ENCODE results near the gene CDKN2B. TPM values are rescaled to one million over a fixed set of nuclear protein-coding genes. Genes with fewer than 3 reads are reported as not detected.
A peak's percentile ranks its signal among the peaks of the same experiment; 100 is the strongest.

Gene CDKN2B
- total RNA-seq, 3 donors from 2014 or later (not counting 1 experiment from before 2014, with no cell fraction given), result 0.16 to 0.30 TPM; not detected in 1

DNA sequence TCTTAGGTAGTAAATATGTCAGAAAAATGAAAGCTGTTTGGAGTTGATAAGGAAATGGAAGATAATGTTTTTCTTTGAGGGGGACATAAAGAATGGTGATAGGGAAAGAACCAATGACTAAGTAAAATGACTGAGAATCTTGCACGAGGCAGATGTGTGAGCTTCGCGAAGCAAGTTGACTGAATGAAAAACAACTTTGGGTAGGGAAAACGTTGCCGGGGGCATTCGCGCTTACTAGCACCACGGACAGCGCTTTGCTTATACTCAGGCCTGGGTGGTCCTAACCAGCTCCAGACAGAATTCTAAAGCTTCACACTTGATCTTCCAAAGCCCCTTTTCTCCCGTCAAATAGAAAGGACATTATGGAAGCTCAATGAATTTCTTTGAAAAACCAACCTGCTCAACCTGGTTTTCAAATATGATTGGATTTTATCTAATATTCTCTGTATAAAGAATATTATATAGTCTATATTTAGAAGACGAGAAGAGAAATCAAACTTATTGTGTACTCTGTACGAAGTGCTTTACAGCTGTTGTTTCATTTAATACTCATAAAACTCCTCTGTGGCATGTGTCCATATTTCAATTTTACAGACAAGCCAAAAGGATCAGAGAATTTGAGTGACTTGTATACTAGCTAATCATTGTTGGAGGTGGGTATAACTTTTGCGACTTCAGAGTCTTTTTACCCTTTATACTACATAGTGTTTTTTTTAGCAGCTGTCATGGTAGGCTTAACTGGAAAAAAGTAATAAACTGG is 1.9 kb upstream of the CDKN2B start:
- Mint-ChIP-seq H3K4me1 (peaks cover 12 to 19% of the 10 kb centered on the region in 2 donors), H3K9me3 (no peaks in the 10 kb centered on the region), H3K27me3 (ENCODE audit: low read depth in 2 of 2) (peaks cover 20 to 21% of the 10 kb centered on the region in 2 donors), H3K27ac (no peak overlapping the region), H3K36me3 (no peaks in the 10 kb centered on the region), H3K4me3 (no peak overlapping the region)
- TF ChIP-seq, protein P1, sequence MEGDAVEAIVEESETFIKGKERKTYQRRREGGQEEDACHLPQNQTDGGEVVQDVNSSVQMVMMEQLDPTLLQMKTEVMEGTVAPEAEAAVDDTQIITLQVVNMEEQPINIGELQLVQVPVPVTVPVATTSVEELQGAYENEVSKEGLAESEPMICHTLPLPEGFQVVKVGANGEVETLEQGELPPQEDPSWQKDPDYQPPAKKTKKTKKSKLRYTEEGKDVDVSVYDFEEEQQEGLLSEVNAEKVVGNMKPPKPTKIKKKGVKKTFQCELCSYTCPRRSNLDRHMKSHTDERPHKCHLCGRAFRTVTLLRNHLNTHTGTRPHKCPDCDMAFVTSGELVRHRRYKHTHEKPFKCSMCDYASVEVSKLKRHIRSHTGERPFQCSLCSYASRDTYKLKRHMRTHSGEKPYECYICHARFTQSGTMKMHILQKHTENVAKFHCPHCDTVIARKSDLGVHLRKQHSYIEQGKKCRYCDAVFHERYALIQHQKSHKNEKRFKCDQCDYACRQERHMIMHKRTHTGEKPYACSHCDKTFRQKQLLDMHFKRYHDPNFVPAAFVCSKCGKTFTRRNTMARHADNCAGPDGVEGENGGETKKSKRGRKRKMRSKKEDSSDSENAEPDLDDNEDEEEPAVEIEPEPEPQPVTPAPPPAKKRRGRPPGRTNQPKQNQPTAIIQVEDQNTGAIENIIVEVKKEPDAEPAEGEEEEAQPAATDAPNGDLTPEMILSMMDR (IDR thresholded peaks at IDR 0.05), result no peak
- WGBS (ENCODE audit: insufficient coverage), result 12% methylated on average over 9 of the region's 13 CpGs
- Histone ChIP-seq H3K4me3 (ENCODE audit: low read length) (no peak overlapping the region), H3K27ac (ENCODE audit: low read length) (no peak overlapping the region), H3K36me3 (ENCODE audit: control insufficient read depth, insufficient read depth, low read length) (no peaks in the 10 kb centered on the region), H3K9me3 (ENCODE audit: control insufficient read depth, insufficient read depth, low read length) (no peaks in the 10 kb centered on the region), H3K4me1 (ENCODE audit: control insufficient read depth, insufficient read depth, low read length) (peaks cover 13% of the 10 kb centered on the region), H3K27me3 (ENCODE audit: control insufficient read depth, insufficient read depth, low read length) (peaks cover 43% of the 10 kb centered on the region)
- intact Hi-C loops (cut with micrococcal nuclease), result no loop called here
- ATAC-seq, result peak in 2 of 3 donors; percentile 26 to 42
- peak in 1 of 2 donors; percentile 50 for DNase-seq

DNA sequence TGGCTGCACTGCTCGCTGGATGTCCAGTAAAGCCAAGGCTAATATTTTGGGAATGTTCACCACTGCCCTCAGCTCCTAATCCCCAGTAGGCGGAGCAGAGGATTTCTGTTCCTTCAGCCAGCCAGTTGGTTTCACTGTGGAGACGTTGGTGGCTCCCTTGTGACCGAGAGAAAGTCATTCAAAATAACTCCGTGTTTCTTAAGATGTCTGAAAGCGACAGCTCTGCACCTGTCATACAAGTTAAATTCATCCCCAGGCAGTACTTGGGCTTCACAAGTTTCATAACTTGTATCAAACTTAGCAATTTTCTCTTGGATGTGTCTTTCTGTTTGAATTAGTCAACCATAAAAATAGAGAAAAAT is 382 bp upstream of the CDKN2B start:
- ATAC-seq (no peak), DNase-seq (no peak)
- H3K4me1 ChIP-seq (ENCODE audit: control insufficient read depth, insufficient read depth, low read length), result peaks cover 23% of the 10 kb centered on the region
- 11% methylated on average over 6 of the region's 6 CpGs for WGBS (ENCODE audit: insufficient coverage)
- no peaks in the 10 kb centered on the region for H3K9me3 Mint-ChIP-seq
- H3K27ac Mint-ChIP-seq, result no peak overlapping the region
- H3K9me3 ChIP-seq (ENCODE audit: control insufficient read depth, insufficient read depth, low read length), result no peaks in the 10 kb centered on the region
- TF ChIP-seq, protein P1 (IDR thresholded peaks at IDR 0.05), result no peak
- peaks cover 35 to 36% of the 10 kb centered on the region in 2 donors for H3K27me3 Mint-ChIP-seq (ENCODE audit: low read depth in 2 of 2)
- no peaks in the 10 kb centered on the region for H3K36me3 ChIP-seq (ENCODE audit: control insufficient read depth, insufficient read depth, low read length)
- intact Hi-C loops (cut with micrococcal nuclease), result loop anchor here (5.0 kb wide), 1 partner anchor 42 kb away; no protein-coding TSS in a partner anchor
- H3K4me3 ChIP-seq (ENCODE audit: low read length), result peak overlapping the region; percentile 72
- no peak overlapping the region for H3K27ac ChIP-seq (ENCODE audit: low read length)
- peaks cover 21 to 32% of the 10 kb centered on the region in 2 donors for H3K4me1 Mint-ChIP-seq
- no peaks in the 10 kb centered on the region for H3K36me3 Mint-ChIP-seq
- peak overlapping the region; percentile 89 for H3K4me3 Mint-ChIP-seq
- peaks cover 55% of the 10 kb centered on the region for H3K27me3 ChIP-seq (ENCODE audit: control insufficient read depth, insufficient read depth, low read length)

DNA sequence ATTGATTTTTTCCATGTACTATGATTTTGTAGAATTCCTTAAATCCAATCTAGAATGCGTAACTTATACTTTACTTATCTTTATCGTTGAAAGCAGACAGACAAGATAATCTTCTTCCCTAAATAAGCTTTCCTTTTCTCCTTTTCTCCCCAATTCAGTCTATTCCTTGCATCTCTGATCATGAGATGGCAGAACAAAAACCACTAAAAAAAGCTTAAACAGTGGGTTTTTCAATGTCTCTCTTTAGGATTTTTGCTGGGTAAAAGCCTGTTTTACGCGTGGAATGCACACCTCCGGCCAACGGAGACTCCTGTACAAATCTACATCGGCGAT is 755 bp downstream of the CDKN2B start:
- Mint-ChIP-seq H3K27me3 (ENCODE audit: low read depth in 2 of 2) (peaks cover 44 to 48% of the 10 kb centered on the region in 2 donors), H3K4me3 (peak overlapping the region; percentile 89), H3K36me3 (no peaks in the 10 kb centered on the region), H3K4me1 (peaks cover 21 to 32% of the 10 kb centered on the region in 2 donors), H3K27ac (peak overlapping the region in 1 of 2 donors; percentile 45), H3K9me3 (no peaks in the 10 kb centered on the region)
- 7% methylated on average over 8 of the region's 8 CpGs for WGBS (ENCODE audit: insufficient coverage)
- H3K27ac ChIP-seq (ENCODE audit: low read length), result no peak overlapping the region
- TF ChIP-seq, protein P1 (IDR thresholded peaks at IDR 0.05), result no peak
- intact Hi-C loops (cut with micrococcal nuclease), result loop anchor here (1.0 to 5.0 kb wide), 2 partner anchors 41 to 194 kb away; no protein-coding TSS in a partner anchor
- H3K27me3 ChIP-seq (ENCODE audit: control insufficient read depth, insufficient read depth, low read length), result peaks cover 65% of the 10 kb centered on the region
- H3K36me3 ChIP-seq (ENCODE audit: control insufficient read depth, insufficient read depth, low read length), result no peaks in the 10 kb centered on the region
- H3K9me3 ChIP-seq (ENCODE audit: control insufficient read depth, insufficient read depth, low read length), result no peaks in the 10 kb centered on the region
- DNase-seq (no peak), ATAC-seq (no peak)
- peak overlapping the region; percentile 72 for H3K4me3 ChIP-seq (ENCODE audit: low read length)
- H3K4me1 ChIP-seq (ENCODE audit: control insufficient read depth, insufficient read depth, low read length), result peaks cover 23% of the 10 kb centered on the region

Data from natural killer cell (primary cell).